Uterus (tissue), 2 donors: Measurements from ENCODE around the gene GPR68.

Experiments used
- CTCF ChIP-seq, 4 experiments: fragments of 200-600 bp in 2 of 4; fragments of 450-650 bp in 2 of 4; sonication (generic) in 2 of 4; IDR thresholded peaks; one replicate each; pipeline ENCODE4 v1.5.1; 2016 to 2019; ENCODE audit warnings: antibody characterized with exemption in 4 of 4, mild to moderate bottlenecking in 2 of 4, moderate library complexity in 1 of 4
- POLR2A ChIP-seq, 2 donors: fragments of 450-650 bp; IDR thresholded peaks; one replicate each; pipeline ENCODE4 v1.6.1; 2016; ENCODE audit warnings: antibody characterized with exemption in 2 of 2, mild to moderate bottlenecking in 1 of 2, moderate library complexity in 1 of 2

DNA sequence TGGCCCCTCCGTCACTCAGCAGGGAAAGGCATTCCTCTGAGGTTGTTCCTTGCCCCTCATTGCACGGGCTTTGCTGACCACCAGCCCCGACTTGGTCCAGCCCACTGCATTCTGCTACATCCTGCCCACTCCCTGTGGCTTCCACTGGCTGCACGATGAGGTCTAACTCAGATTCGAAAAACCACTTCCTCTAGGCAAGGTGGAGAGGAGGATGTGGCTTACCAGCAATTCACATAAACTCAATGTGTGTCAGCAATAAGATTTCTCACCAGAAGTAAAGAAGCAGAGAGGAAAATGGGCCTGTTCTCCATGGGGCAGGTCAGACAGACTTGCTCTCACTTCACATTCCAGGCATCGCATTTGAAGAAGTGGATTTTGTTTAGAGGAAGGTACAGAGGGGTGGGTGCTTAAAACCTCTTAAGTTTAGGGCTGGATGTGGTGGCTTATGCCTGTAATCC is 14.7 kb downstream of the GPR68 start:
- TF ChIP-seq CTCF (IDR thresholded peaks at IDR 0.05) (no peak), POLR2A (IDR thresholded peaks at IDR 0.05) (no peak)
